Activated naive CD8-positive, alpha-beta T cell treated with anti-CD3 and anti-CD28 coated beads for 36 hours (primary cell): ENCODE data around the gene IGSF21. TPM values are rescaled to one million over a fixed set of nuclear protein-coding genes. Genes with fewer than 3 reads are reported as not detected.

Source experiments
- DNase-seq: peaks from one replicate; pipeline ENCODE4 v3.0.0; 2021
- H3K27ac Mint-ChIP-seq: one replicate; pipeline ENCODE4 v1.8.0; 2022; ENCODE audit warnings: mild to moderate bottlenecking, moderate library complexity, mixed read lengths
- H3K27me3 Mint-ChIP-seq: one replicate; pipeline ENCODE4 v1.8.0; 2022; ENCODE audit warnings: mild to moderate bottlenecking, mixed read lengths
- H3K36me3 Mint-ChIP-seq: one replicate; pipeline ENCODE4 v1.8.0; 2021; ENCODE audit warnings: mild to moderate bottlenecking, mixed read lengths
- H3K4me1 Mint-ChIP-seq: one replicate; pipeline ENCODE4 v1.8.0; 2021; ENCODE audit warnings: mixed read lengths
- H3K4me3 Mint-ChIP-seq: one replicate; pipeline ENCODE4 v1.8.0; 2022; ENCODE audit warnings: mild to moderate bottlenecking, moderate library complexity, mixed read lengths
- H3K9me3 Mint-ChIP-seq: one replicate; pipeline ENCODE4 v1.8.0; 2022; ENCODE audit warnings: mixed read lengths
- total RNA-seq, 2 experiments: library from RNA; stranded (reverse); gene quantifications; one replicate each; pipeline ENCODE4 v1.2.3, GENCODE V29; 2021

IGSF21 gene
- not detected for total RNA-seq

- Mint-ChIP-seq H3K36me3 (no peaks in the 10 kb centered on the region), H3K27me3 (peaks cover 79% of the 10 kb centered on the region), H3K4me3 (no peak within 1 kb of the TSS), H3K4me1 (peaks cover 5% of the 10 kb centered on the region), H3K27ac (no peak within 1 kb of the TSS), H3K9me3 (no peaks in the 10 kb centered on the region)
- no peak for DNase-seq
Observed at GRCh38 chr1:18107369-18108298, at the start of gene IGSF21. IGSF21 (plus strand) TSS chr1:18107798; CDS start chr1:18108129, 331 bp downstream.

- Mint-ChIP-seq H3K36me3 (no peaks in the 10 kb centered on the region), H3K4me3 (no peak overlapping the region), H3K9me3 (no peaks in the 10 kb centered on the region), H3K27ac (no peak overlapping the region), H3K27me3 (peaks cover 13% of the 10 kb centered on the region), H3K4me1 (no peaks in the 10 kb centered on the region)
- DNase-seq: no peak
Observed at GRCh38 chr1:18058206-18058921, 49.2 kb upstream of the IGSF21 start.

GRCh38 chr1:18058981-18059605, 48.5 kb upstream of the IGSF21 start:
- Mint-ChIP-seq H3K36me3 (no peaks in the 10 kb centered on the region), H3K27ac (no peak overlapping the region), H3K4me1 (no peaks in the 10 kb centered on the region), H3K27me3 (peaks cover 17% of the 10 kb centered on the region), H3K9me3 (no peaks in the 10 kb centered on the region), H3K4me3 (no peak overlapping the region)
- DNase-seq: no peak

DNA sequence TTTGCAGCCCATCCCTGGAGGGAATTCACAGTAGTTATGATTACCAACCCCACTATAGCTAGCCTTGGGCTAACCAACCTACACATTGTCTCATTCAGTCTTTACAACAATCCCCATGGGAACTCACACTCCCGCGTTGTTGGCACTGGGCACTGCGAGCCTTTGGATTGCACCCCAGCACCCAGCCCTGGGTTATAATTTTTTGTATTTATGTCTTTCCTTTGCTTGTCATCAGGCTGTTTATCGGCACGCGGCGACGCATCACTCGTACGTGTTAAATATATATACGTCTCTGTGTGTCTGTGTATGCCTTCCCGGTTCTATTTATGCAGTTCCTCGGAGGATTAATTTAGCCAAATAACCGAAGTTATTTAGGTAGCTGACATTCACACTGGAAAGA, 47.2 kb upstream of the IGSF21 start:
- H3K9me3 Mint-ChIP-seq: no peaks in the 10 kb centered on the region
- peaks cover 16% of the 10 kb centered on the region for H3K27me3 Mint-ChIP-seq
- H3K4me3 Mint-ChIP-seq: no peak overlapping the region
- no peaks in the 10 kb centered on the region for H3K4me1 Mint-ChIP-seq
- DNase-seq: no peak
- no peak overlapping the region for H3K27ac Mint-ChIP-seq
- H3K36me3 Mint-ChIP-seq: no peaks in the 10 kb centered on the region

GRCh38 chr1:18062185-18062584, 45.4 kb upstream of the IGSF21 start:
- H3K27me3 Mint-ChIP-seq: peaks cover 12% of the 10 kb centered on the region
- no peaks in the 10 kb centered on the region for H3K36me3 Mint-ChIP-seq
- H3K4me3 Mint-ChIP-seq: no peak overlapping the region
- no peaks in the 10 kb centered on the region for H3K9me3 Mint-ChIP-seq
- H3K27ac Mint-ChIP-seq: no peak overlapping the region
- DNase-seq: no peak
- H3K4me1 Mint-ChIP-seq: no peaks in the 10 kb centered on the region

- no peak for DNase-seq
- Mint-ChIP-seq H3K27me3 (peaks cover 12% of the 10 kb centered on the region), H3K4me3 (no peak overlapping the region), H3K27ac (no peak overlapping the region), H3K4me1 (peaks cover 2% of the 10 kb centered on the region), H3K9me3 (no peaks in the 10 kb centered on the region), H3K36me3 (no peaks in the 10 kb centered on the region)
Observed at GRCh38 chr1:18064534-18064933, 43.1 kb upstream of the IGSF21 start.

- Mint-ChIP-seq H3K9me3 (no peaks in the 10 kb centered on the region), H3K27me3 (peaks cover 13% of the 10 kb centered on the region), H3K36me3 (no peaks in the 10 kb centered on the region), H3K4me3 (no peak overlapping the region), H3K27ac (no peak overlapping the region), H3K4me1 (peaks cover 2% of the 10 kb centered on the region)
- DNase-seq: no peak
Observed at GRCh38 chr1:18066576-18066975, 41.0 kb upstream of the IGSF21 start.

- H3K36me3 Mint-ChIP-seq: no peaks in the 10 kb centered on the region
- H3K4me1 Mint-ChIP-seq: peaks cover 2% of the 10 kb centered on the region
- DNase-seq: no peak
- no peak overlapping the region for H3K4me3 Mint-ChIP-seq
- H3K27me3 Mint-ChIP-seq: peaks cover 7% of the 10 kb centered on the region
- no peak overlapping the region for H3K27ac Mint-ChIP-seq
- no peaks in the 10 kb centered on the region for H3K9me3 Mint-ChIP-seq
Observed at GRCh38 chr1:18069903-18070302, 37.7 kb upstream of the IGSF21 start.

DNA sequence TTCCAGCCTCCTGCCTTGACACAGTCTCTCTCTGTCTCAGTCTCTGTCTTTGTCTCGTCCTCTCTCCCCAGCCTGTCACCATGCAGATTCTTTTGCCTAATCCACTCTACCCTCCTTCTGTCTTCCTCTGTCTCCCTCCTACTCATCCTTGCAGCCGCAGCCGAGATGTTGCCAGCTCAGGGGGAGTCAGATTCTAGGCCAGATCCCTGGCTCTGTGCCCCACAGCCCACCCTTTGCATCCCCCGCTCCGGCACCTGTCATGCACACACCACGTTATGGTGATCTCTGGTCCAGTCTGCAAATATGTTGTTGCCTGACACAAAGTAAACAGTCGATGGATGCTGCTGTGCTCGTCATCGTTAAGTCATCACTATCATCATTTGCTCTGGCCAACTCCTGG, 35.5 kb upstream of the IGSF21 start:
- Mint-ChIP-seq H3K9me3 (no peaks in the 10 kb centered on the region), H3K27ac (no peak overlapping the region), H3K36me3 (no peaks in the 10 kb centered on the region), H3K27me3 (peaks cover 7% of the 10 kb centered on the region), H3K4me1 (peaks cover 2% of the 10 kb centered on the region), H3K4me3 (no peak overlapping the region)
- DNase-seq: no peak

GRCh38 chr1:18073066-18073642, 34.4 kb upstream of the IGSF21 start:
- H3K36me3 Mint-ChIP-seq: no peaks in the 10 kb centered on the region
- no peak for DNase-seq
- no peaks in the 10 kb centered on the region for H3K4me1 Mint-ChIP-seq
- no peak overlapping the region for H3K4me3 Mint-ChIP-seq
- no peak overlapping the region for H3K27ac Mint-ChIP-seq
- peaks cover 7% of the 10 kb centered on the region for H3K27me3 Mint-ChIP-seq
- no peaks in the 10 kb centered on the region for H3K9me3 Mint-ChIP-seq

DNA sequence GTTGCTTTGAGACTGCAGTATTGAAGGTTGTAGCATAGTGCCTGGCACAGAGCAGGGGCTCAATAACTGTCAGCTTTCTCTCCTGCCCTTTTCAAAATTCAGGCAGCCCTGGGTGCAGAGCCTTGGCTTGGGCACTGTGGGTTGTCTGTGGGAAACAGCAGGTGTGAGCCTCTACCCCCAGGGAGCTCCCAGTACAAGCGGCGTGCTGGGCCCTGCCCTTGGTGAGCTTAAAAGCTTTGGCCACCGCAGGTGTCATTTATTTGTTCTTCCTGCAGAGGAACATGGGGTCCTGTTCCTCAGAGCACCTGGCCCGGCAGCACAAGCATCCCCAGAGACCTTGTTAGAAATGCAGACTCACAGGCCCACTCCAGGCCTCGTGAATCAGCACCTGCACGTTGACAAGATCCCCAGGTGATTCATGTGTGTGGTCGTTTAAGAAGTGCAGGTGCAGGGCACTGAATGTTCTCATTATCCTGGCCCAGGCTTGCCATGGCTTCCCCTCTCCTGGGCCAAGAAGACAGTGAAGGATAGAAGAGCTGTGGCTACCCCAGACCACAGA, 29.9 kb upstream of the IGSF21 start:
- Mint-ChIP-seq H3K27ac (no peak overlapping the region), H3K36me3 (no peaks in the 10 kb centered on the region), H3K4me3 (no peak overlapping the region), H3K4me1 (no peaks in the 10 kb centered on the region), H3K27me3 (no peaks in the 10 kb centered on the region), H3K9me3 (no peaks in the 10 kb centered on the region)
- no peak for DNase-seq

DNA sequence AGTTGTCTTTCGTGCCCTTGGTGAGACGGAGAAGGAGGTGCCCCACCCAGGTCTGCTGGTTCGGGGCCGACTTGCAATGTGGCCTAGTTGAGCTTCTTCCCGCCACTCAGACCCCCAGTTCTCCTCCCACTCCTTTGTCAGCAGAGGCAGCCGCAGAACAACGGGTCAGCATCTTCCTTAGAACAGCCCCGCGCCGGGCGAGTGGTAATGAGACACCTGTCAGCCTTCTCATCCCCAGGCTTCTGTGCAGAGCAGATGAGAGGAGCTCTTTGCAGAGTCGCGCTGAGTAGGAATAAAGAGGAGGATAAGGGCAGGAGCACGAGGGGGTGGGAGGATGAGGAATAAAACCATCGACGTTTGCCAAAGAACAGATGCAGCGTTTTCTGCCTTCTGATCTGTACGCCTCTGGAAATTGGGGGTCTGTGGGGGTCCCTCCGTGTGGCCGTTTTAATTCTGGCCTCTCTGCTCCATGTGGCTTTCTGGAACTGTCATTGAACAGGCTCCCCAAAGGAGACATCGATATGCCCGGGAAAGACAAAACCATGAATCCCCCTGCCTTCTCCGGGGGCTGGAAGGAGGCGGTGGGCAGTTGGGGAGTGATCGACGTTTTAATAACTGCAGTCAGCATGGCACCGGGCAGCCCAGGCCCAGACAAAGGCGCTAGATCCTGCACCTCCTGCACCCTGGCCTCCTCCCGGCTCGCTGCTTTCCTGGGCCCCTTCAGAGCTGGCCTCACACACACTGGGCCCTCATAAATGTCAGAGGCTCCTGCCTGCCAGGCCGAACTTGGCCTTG, 27.5 kb upstream of the IGSF21 start:
- Mint-ChIP-seq H3K27me3 (peaks cover 5% of the 10 kb centered on the region), H3K4me3 (no peak overlapping the region), H3K27ac (no peak overlapping the region), H3K36me3 (no peaks in the 10 kb centered on the region), H3K4me1 (no peaks in the 10 kb centered on the region), H3K9me3 (no peaks in the 10 kb centered on the region)
- DNase-seq: no peak

DNA sequence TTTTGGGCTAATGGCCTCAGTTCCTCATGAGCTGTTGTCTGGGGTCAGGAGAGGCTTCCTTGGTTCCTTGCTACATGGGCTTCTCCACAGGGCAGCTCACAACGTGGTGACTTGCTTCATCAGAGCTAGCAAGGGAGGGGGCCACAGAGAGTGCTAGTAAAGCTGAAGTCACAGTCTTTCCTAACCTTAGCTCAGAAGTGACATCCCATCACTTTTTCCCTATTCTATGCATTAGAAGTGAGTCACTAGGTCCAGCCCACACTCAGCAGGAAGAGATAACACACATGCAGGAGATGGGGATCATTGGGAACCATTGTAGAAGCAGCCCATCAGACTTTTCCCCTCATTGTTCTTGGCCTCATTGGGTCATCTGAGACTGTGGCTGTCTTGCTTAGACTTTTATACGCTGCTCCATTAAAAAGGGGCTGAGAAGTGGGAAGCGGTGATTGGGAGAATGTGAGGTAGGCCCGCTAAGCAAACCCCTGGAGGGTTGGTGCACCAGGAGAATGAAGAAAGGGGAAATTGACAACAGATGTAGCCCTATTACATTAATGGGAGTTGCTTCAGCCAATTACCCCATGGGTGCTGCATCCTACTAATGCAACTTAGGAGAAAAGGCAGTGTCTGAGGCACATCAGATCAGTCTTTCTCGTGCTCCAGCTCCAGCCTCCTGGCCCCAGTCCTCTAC, 22.1 kb upstream of the IGSF21 start:
- H3K36me3 Mint-ChIP-seq: no peaks in the 10 kb centered on the region
- no peak overlapping the region for H3K27ac Mint-ChIP-seq
- no peak overlapping the region for H3K4me3 Mint-ChIP-seq
- no peaks in the 10 kb centered on the region for H3K9me3 Mint-ChIP-seq
- no peaks in the 10 kb centered on the region for H3K4me1 Mint-ChIP-seq
- DNase-seq: no peak
- H3K27me3 Mint-ChIP-seq: peaks cover 13% of the 10 kb centered on the region
